Measurements from ENCODE around the gene CRELD2. TPM values are rescaled to one million over a fixed set of nuclear protein-coding genes. Genes with fewer than 3 reads are reported as not detected.

Gene CRELD2
- total RNA-seq, 1 donor from 2014 or later, result 22.9 TPM

DNA sequence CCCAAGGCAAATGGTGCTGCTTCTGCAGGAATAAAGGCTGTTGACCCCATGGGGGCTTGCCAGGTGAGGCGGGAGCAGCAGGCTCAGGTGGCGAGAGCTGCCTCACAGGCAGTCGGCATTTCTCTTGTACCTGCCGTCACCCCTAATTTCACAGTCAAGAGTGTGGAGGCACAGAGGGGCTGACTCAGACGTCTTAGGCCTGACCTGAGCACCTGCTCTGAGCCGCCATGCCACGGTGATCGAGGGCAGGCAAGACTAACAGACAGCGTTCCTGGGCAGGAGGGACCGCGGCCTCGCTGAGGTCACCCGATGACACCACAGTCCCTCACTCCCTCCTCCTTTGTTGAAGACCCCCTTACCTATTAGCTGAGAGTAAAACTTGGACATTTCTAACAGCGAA, 5.4 kb upstream of the CRELD2 start:
- no peak for DNase-seq

DNA sequence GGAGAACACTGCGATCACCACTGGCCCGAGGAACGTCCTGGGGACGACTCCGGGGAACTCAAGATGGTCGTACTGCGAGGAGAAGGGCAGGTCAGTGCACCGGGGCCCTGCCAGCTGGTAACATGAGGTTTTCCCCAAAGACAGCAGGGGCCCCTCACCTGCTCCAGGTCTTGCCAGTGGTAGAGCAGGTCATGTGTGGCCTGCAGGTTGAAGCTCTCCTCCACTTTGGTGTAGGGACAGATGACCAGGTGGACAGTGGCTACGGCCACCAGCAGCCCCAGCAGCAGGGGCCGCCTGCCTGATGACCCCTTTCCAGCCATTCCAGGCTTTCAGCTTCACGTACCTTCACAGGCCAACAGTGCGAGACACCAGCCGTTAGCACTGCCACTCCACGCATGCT, 5.0 kb upstream of the CRELD2 start:
- DNase-seq, result no peak

DNA sequence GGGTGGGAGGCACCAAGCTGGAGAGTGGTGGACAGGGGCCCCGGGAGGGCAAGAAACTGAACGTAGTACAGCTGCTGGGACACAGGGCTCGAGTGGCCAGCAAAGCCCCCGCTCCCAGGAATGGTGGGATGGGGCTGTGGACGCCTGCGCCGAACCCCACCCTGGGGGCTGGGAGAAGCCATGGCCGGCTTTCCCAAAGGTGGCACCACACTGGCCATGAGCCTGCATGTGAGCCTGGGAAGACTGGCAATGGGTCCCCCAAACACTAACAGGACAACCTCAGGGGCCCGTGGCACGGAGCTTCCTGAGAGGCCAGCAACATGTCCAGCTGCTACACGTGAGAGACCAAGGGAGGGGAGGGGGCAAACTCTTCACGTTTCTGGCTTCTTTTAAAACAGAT, 4.2 kb upstream of the CRELD2 start:
- no peak for DNase-seq

DNA sequence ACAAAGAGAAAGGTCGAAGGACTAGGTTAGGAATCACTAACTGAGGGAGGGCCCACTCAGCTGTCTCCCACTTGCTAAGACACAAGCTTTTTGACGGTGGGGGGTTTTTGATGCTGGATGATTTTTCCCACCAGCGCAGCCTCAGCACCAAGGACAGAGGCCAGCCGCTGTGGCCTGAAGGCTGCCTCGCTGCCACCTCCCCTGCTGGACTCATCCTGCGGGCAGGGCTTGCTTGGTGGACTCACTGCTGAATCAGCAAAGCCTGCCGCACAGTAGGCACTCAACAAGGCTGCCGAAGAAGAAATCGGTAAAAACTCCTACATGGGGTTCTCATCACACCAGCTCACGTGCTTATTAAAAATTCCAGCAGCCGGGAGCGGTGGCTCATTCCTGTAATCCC, 2.8 kb upstream of the CRELD2 start:
- no peak for DNase-seq

DNA sequence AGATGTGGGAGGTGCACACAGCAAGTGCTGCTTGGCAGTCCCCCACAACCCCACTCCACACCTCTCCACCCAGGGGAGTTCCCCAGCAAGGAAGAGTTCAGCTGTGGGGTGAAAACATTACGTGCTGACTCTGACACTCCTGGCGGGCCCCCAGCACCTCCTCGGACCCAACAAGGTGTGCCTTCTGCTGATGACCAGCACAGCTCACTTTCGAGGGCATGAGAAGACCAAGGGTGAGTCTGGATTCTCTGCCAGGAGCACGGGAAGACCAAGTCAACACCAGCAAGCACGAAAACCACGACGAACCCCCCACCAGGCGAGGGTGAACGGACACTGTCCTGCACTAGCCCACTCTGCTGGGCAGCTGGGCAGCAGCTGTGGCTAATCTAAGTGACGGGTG, 1.6 kb upstream of the CRELD2 start:
- no peak for DNase-seq

DNA sequence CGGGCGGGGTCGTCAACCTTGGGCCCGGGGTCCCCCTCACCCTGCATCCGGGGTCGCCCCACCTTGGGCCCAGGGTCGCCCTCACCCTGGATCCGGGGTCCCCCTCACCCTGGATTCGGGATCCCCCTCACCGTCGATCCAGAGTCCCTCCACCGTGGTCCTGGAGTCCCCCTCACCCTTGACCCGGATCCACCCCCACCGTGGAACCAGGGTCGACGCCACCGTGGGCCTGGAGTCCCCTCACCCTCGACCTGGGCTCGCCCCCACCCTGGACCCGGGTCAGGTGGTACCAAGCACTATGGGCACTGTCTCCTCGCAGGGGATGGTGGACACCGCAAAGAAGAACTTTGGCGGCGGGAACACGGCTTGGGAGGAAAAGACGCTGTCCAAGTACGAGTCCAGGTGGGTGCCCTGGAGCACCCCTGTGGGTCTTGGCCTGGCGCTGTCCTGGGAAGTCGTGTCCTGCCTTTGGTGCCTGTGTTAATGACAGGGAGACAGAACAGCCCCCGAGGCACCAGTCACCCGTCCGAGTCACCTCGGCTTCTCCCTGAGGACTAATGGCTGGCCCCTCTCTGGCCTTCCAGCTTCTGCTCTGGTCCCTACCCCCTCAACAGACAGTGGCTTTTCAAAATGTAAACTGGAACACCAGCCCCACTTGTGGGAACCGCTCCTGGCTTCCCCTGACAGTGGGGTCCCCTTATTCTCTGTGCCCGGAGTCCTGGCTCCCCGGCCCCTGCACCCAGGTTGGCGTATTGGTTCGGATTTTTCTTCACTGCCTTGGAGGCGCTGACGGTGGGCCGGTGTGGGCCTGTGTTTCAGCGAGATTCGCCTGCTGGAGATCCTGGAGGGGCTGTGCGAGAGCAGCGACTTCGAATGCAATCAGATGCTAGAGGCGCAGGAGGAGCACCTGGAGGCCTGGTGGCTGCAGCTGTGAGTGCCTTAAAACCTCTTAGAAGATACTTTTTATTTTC, 762 bp downstream of the CRELD2 start:
- DNase-seq, result no peak

DNA sequence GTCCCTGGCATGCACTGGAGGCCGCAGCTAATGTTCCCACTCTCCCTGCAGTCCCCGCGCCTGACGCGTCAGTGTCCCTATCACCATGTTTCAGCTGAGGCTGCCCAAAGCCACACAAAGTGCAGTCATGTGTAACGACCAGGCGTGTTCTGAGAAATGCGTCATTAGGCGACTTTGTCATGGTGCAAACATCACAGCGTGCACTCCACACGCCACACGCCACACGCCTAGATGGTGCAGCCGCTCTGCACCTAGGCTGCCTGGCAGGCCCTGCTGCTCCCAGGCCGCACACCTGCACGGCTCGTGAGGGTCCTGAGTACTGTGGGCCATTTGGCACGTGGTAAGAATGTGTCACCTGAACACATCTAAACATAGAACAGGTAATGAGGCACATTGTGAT, 2.4 kb downstream of the CRELD2 start:
- no peak for DNase-seq

DNA sequence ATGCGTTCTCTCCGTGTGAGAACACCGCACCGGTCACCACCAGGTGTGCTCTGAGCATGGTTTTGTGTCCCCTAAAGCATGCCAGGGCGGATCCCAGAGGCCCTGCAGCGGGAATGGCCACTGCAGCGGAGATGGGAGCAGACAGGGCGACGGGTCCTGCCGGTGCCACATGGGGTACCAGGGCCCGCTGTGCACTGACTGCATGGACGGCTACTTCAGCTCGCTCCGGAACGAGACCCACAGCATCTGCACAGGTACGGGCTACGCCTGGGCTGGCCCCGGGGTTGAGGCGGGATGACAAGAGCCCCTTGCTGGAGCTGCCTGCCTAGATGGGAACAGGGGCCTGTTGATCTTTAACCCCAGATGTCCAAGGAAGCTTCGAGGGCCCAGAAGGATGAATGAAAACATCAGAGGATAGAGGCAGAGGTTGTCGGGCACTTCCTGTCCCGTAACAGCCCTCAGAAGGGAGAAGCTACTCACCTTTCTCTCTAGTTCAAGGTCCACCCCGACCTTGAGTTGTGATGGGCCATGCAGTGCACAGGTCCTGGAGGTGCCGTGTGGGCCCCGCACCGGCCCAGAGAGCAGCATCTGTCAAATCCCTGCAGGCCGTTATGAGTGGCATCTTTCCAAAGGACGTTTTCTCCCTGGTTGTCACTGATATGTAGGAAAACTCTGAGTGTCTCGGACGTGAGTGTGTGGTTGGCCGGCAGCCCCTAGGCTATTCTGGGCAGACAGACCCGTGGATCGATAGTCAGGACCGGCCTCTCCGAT, 3.3 kb downstream of the CRELD2 start:
- no peak for DNase-seq

DNA sequence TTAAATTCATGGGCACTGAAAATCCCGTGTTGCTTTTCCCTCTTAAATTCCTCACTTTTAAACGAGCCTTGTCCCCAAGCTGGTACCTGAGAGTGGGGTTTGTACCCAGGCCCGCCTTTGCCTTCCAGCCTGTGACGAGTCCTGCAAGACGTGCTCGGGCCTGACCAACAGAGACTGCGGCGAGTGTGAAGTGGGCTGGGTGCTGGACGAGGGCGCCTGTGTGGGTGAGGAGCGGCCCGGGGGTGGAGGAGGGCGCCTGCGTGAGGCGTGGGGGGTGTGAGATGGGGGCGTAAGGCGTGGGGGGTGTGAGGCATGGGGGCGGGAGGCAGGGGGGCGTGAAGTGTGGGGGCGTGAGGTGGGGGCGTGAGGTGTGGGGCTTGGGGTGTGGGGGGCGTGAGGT, 4.0 kb downstream of the CRELD2 start:
- no peak for DNase-seq

DNA sequence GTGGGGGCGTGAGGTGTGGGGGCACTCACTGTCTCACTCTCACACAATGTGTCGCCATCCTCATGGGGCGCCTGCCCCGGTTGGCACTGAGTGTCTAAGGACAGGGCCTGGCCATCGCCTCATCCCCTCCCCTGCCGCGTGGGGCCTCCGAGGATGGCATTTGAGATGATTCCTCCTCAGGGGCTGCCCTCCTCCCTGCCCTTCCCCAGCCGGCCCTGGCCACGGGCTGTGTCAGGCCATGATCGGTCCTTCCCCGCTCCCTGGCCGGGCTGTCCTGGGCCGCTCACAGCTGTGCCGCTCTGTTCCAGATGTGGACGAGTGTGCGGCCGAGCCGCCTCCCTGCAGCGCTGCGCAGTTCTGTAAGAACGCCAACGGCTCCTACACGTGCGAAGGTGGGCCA, 4.5 kb downstream of the CRELD2 start:
- DNase-seq, result no peak

DNA sequence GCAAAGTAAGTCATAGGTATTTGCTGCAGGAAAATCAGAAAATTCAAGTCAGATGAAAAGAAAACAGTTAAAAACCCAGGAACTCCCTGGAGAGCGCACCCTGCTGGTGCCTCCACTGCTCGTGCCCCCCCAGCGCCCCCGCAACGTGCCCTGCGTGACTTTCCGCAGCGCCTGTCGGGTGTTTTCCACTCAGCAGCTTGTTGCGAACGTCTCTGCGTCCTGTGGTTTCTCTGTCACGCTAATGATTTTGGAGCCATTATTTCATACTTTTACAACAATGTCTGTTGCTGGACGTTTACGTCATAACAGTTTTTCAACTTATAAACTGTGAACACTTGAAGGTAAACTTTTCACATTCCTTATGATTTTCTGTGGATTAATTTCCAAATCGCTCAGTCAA, 5.0 kb downstream of the CRELD2 start:
- DNase-seq, result no peak

DNA sequence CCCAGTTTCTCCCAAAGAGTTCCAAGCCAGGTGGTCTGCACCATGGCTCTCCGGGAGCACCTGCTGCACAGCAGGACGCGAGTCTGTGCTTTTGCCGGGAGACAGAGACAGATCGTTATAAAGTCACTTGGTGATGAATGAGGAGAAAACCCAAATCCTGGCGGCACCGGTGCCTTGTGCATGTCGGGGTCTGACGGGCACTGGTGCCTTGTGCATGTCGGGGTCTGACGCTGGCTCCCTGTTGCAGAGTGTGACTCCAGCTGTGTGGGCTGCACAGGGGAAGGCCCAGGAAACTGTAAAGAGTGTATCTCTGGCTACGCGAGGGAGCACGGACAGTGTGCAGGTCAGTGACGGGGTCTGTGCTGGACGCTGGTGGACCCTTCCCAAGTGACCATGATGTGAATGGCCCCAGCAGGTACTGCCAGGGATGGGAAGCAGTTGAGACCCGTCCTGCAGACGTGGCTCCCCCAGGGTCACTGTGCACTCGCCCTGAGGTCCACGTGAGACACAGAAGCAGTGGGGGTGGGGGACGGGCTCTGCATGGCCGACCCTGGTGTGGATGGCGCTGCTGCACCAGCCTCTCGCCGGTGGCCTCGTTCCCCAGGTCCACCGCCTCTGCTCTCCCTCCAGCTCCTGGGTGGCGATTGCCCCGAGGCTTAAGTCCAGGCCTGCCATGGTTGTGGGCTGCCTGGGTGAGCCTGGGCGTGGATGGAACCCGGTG, 5.8 kb downstream of the CRELD2 start:
- no peak for DNase-seq

DNA sequence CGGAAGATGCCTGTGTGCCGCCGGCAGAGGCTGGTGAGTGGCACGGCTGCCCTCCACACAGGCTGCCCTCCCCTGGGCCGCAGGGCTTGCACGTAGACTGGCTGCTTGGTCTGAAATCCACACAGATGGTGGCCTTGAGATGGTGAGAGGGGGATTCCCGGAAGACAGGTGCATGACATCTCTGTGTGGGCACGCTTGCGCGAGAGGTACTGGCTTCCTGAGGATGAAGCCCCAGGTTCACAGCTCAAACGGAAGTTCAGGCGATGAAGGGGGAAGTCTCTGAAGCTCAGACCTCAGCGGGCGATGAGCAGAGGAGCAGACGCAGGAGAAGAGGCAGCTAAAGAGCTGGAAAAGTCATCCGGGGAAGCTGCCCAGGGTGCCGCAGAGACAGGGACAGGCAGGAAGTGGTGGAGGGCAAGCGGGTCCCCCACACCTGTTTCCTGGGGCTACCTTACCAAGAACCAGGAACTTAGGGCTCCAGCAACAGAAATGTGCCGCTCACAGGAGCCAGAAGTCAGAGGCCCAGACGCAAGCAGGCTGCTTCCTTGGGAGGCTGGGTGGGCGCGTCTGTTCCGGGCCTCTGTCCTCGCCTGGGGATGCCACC, 7.2 kb downstream of the CRELD2 start:
- DNase-seq, result no peak

DNA sequence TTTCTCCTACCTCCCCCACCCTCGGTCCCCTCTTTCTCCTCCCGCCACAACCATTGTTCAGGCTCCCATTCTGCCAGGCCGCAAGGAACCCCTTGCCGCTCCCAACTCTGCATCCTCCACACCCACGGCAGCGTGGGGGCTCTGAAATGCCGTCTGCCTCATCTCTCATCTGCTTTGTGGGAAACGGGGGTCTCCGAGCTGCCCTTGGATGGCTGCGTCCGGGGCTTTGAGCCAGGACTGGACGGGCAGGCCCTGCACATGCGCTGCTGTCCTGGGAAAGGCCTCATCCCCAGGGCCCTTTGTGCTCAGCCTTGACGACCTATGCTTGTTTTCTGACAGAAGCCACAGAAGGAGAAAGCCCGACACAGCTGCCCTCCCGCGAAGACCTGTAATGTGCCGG, 8.5 kb downstream of the CRELD2 start:
- no peak for DNase-seq

DNA sequence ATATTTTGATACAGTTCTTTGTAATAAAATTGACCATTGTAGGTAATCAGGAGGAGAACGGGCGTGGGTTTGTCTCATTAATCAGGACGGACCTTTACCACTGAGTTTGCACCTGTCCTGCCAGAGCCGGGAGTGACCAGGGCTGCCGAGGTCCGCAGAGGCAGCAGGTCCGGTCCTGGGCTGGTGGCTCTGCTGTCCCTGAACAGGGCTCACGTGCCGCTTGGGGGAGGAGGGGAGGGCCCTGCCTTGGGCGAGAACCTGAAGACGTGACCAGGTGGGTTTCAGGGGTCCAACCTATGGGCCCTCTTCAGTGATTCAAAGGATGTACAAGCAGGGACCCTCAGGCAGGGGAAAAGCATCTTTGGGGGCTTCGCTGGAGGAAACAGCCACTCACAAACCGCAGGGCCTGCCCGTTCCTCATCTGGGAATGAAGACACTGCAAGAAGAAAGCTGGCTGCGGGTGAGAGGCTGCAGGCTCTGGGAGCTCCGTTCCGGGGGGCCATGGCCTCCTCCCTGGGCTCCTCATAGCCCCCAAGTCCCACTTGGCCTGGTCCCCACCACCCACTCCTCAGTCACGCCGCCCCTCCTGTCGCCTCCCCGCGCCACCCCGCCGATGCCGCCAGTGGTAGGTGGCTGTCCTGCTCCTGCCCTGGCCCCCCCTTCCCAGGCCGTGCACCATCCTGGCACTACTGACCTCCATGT, 9.2 kb downstream of the CRELD2 start:
- DNase-seq, result no peak

DNA sequence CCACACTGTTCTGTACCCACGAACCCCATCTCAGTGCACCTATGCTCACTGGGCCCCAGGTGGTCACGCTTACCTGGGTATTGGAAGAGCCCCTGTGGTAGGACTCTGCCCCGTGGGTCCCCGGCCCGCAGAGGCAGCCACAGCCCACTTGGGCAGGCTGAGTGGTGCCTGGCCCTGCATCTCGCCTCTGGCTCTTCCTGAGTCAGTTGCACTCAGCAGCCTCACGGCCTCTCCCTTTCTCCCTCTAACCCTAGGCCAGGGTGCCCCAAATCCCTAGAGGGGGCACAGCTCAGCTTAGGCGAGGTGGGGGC, 9.7 kb downstream of the CRELD2 start:
- no peak for DNase-seq

DNA sequence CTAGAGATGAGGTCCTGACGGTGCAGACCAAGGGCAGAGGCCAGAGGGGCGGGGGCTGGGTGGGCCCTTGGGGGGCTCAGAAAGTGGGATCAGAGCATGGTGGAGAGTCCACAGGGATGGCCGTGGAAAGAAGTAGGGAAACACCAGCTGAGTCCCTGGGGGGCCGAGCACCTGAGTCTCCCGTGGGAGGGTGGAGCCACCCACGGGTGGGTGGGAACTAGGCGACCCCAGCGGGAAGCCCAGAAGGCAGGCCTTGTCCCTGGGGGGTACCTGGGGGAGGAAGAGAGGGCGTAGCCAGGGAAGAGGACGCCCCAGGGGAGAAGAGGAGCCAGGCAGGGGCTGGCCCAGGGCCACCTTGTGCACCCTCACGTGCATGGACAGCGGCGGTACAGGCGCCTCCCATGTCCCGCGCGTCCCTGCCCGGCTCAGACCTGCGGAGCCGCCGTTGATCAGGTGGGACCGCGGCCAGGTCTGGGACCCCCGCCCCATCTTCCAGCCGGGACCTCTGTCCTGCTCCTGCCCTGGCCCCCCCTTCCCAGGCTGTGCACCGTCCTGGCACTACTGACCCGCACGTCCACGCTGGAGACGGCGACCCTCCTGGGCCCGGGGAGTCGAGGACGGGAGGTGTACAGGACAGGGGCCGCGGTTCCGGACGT, 10.2 kb downstream of the CRELD2 start:
- no peak for DNase-seq

DNA sequence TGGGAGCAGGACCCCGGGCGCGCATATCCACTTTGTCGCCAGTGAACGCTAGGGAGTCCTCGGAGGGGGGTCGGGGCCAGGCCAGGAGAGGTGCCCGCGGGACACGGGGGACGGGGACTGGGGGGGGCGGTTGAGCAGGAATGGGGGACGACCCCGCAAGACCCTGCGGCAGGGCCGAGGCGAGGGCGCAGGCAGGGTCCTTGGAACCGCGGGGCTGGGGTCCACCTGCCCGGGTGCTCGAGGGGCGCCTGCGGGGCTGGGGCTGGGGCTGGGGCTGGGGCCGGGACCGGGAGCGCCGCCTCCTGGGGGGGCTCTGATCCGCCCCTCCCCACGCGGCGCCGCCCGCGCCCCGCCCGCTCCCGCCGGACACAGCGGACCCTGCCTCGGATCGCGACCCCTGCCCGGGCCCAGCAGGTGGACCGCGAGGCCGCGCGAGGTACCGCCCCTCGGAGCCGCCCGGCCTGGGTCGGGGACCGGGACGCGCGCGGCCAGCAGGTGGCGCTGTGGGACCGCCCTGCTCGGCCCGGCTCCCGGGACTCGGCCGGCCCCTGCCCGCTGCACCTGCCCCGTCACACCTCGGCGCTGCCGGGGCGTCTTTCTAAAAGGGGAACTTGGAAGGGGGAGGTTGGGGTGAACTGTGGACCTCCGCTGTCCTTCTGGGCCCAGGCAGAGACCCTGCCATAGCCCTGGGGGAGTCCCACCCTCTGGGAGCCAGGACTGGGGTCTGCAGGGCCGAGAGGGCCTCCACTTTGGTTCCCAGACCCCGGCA, 11.0 kb downstream of the CRELD2 start:
- peak; percentile 67 for DNase-seq

DNA sequence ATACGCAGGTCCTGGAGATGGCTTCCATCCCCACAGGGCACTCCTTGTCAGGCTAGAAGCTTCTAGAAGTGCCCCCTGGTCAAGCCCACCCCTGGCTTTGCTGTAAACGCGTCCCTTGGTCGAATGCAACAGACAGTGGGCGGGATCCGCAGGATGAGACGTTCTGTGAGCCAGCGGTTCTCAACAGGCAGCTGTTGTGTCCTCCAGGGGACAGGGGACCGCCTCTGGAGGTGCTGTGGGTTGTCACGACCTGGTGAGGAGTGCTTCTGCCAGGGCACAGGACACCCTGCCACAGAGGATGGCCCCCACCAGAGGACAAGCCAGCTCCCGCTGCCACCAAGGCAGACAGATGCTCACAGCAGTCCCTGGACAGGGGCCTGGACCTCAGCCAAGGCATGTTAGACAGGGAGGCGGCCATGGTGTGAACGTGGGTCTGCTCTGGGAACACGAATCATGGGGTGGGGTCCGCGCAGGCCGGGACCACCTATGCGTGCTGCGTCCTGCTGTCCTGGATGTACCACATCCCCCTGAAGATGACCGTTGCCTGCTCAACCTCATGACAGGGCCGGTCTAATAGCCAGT, 11.7 kb downstream of the CRELD2 start:
- no peak for DNase-seq
